HUES6 (cell line): ENCODE results near the gene LITAF.

Experiments used
- H3K27ac ChIP-seq: 2 replicates; pipeline ENCODE4 v1.7.0; 2013; ENCODE audit warnings: low read depth, mild to moderate bottlenecking, low read length, inconsistent platforms
- H3K27me3 ChIP-seq: 2 replicates; pipeline ENCODE4 v1.6.1; 2013; ENCODE audit warnings: low read length; ENCODE audit not compliant: control insufficient read depth, insufficient read depth
- H3K36me3 ChIP-seq: 2 replicates; pipeline ENCODE4 v1.6.1; 2013; ENCODE audit warnings: low read length; ENCODE audit not compliant: control insufficient read depth, insufficient read depth
- H3K4me1 ChIP-seq: 2 replicates; pipeline ENCODE4 v1.6.1; 2013; ENCODE audit warnings: low read length; ENCODE audit not compliant: control insufficient read depth, insufficient read depth
- H3K4me3 ChIP-seq: 2 replicates; pipeline ENCODE4 v1.5.1; 2013; ENCODE audit warnings: low read depth, low read length
- H3K9ac ChIP-seq: one replicate; pipeline ENCODE4 v1.6.1; 2013; ENCODE audit warnings: mild to moderate bottlenecking, low read length
- H3K9me3 ChIP-seq: 2 replicates; pipeline ENCODE4 v1.6.1; 2013; ENCODE audit warnings: low read depth, low read length; ENCODE audit not compliant: control insufficient read depth, insufficient read depth

LITAF gene

DNA sequence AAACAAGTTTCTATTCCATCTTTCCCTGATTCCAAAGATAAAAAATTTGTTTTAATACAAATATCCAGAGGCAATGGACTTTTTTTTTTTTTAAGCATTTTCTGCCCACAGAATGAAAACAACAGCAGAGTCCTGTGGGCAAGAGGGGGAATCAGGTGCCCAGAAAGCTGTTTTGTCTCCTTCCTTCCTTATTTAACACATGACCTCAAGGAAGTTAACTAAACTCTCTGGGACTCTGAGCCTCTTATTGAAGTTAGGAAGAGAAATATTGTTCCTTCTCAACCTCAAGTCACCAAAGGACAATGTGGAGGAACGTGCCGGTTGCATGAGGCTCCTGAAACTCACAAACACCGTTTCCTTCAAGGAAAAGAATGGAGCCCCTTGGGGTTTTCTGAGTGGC is 34.9 kb downstream of the LITAF start:
- H3K36me3 ChIP-seq: peaks cover 91% of the 10 kb centered on the region

DNA sequence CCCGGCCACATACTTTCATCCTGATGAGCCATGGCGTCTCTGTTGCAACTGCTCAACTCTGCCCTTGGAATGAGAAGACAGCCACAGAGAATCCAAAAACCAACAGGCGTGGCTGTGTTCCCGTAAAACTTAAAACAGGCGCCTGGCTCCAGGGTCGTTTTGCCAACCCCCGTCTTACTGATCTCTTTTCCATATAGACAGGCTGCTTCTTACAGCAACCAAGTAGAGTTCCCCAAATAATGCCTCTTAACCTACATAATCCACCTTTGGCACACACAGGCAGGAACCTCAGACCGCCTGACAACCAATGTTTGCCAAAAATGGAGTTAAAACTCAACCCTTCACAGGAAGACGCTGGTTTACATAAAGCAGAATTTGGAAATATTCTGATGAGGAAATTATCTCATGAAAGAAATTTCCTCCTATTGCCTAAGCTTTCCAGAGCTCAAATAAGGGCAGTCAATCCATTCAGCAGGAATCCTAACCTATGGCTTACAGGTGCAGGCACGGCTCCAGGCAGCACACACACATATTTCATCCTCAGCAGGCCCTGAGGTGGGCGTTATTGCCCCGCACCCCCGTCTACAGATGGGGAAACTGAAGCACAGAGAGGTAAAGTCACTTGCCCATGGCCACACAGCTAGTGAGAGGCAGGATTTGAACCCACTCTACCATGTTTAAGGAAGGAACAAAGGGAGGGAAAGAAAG is 35.8 kb downstream of the LITAF start:
- no peaks in the 10 kb centered on the region for H3K27me3 ChIP-seq
- peaks cover 4% of the 10 kb centered on the region; the same call in 1 of the 2 replicates for H3K9me3 ChIP-seq
- H3K27ac ChIP-seq: no peak overlapping the region
- H3K4me3 ChIP-seq: no peak overlapping the region
- peaks cover 82% of the 10 kb centered on the region for H3K36me3 ChIP-seq
- no peaks in the 10 kb centered on the region for H3K4me1 ChIP-seq
- H3K9ac ChIP-seq: no peak overlapping the region

More for the DNA sequence above, 34.9 kb downstream of the LITAF start:
- Histone ChIP-seq H3K4me3 (no peak overlapping the region), H3K9ac (no peak overlapping the region), H3K27me3 (no peaks in the 10 kb centered on the region), H3K4me1 (no peaks in the 10 kb centered on the region), H3K27ac (no peak overlapping the region), H3K9me3 (peaks cover 5% of the 10 kb centered on the region; the same call in 1 of the 2 replicates)

DNA sequence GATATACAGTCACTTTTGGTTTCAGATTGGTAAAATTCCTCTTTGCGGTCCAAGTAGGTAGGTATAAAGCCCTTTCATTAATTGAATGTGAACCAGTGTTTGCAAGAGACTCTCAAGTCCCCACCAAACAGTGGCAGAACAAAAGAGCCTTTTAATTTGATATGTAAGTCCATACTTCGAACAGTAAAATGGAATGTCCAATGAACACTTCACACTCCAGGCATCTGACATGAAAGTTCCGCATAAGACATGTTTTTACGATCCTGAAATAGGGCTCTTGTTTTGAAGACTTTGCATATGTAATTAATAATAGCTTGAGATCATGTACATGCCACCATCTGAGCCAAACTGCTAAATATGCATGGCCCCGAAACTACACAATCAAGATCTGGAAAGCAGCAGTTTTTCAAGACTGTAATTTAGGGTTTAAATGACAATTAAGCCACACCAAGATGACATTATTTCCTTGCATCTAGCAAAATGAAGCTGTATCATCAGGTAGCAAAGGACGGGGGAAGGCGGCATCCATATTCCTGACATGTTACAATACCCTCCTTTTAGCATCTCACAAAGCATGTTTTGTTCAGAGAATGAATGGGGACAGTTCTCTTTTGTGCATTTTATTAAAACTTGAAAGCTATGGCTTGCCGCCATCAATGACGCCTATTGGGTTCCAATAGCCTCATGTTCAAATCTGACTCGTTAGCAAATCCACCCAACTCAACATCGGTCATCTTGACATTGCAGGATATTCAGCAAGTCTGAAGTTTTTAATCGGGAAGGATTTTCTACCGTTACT is 39.4 kb downstream of the LITAF start:
- no peaks in the 10 kb centered on the region for H3K27me3 ChIP-seq
- H3K36me3 ChIP-seq: peaks cover 48% of the 10 kb centered on the region
- H3K27ac ChIP-seq: no peak overlapping the region
- no peak overlapping the region for H3K4me3 ChIP-seq
- H3K9me3 ChIP-seq: no peaks in the 10 kb centered on the region
- no peak overlapping the region for H3K9ac ChIP-seq
- H3K4me1 ChIP-seq: peaks cover 7% of the 10 kb centered on the region; the same call in 1 of the 2 replicates

DNA sequence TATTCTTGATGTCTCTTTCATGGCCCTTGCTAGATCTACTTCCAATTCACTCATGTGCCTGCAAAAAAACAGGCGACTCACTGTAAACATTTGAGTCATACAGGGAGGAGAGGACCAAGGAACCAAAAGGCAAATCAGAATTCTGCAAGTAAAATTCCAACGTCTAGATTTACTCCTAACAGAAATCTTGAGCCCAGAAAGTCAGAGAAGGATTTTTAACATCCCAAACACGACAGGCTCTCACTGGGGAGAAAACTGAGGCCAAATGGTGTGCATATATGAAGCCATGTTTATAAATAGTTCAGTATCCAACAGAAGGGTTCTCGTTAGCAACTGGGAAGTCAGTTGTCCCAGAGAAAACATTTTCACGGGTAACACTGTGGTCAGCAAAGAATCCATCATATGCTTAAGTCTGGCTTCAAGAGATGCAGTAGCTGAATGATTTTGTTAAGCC is 40.1 kb downstream of the LITAF start:
- Histone ChIP-seq H3K27ac (no peak overlapping the region), H3K4me1 (peaks cover 7% of the 10 kb centered on the region; the same call in 1 of the 2 replicates), H3K9ac (no peak overlapping the region), H3K4me3 (no peak overlapping the region), H3K27me3 (no peaks in the 10 kb centered on the region), H3K36me3 (peaks cover 42% of the 10 kb centered on the region), H3K9me3 (no peaks in the 10 kb centered on the region)

DNA sequence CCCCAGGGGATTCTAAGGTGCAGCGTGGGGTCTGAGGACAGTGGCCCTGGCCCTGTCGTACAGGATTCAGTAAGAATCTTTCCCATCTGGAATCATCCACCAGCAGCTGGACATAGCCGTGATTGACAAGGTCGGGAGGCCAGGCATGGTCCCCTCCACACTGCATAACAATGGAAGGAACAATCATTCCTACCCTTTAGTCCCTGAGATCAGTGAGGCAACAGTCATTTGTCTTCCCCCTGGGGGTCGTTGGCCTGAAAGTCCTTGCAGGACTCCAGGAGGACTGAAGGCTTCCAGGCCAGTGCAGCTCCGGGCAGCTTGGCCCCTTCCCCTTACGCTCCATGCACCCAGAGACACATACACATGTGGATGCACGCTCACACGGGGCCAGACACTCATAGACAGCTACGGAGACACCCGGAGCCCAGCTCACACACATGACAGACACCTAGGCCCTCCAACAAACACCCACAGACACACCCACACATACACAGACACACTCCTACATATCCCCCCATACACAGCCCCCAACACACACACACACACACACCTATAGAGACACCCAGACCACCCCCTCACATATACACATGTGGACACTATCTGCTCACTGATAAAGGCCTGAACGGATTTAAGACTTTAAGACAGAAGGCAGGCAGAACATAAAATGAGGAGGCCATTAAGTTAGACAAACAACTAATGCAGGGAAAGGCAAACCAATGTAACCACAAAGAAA is 42.9 kb downstream of the LITAF start:
- peaks cover 14% of the 10 kb centered on the region for H3K36me3 ChIP-seq
- no peak overlapping the region for H3K4me3 ChIP-seq
- no peak overlapping the region for H3K9ac ChIP-seq
- H3K27me3 ChIP-seq: no peaks in the 10 kb centered on the region
- no peak overlapping the region for H3K27ac ChIP-seq
- peaks cover 7% of the 10 kb centered on the region; the same call in 1 of the 2 replicates for H3K4me1 ChIP-seq
- H3K9me3 ChIP-seq: no peaks in the 10 kb centered on the region

DNA sequence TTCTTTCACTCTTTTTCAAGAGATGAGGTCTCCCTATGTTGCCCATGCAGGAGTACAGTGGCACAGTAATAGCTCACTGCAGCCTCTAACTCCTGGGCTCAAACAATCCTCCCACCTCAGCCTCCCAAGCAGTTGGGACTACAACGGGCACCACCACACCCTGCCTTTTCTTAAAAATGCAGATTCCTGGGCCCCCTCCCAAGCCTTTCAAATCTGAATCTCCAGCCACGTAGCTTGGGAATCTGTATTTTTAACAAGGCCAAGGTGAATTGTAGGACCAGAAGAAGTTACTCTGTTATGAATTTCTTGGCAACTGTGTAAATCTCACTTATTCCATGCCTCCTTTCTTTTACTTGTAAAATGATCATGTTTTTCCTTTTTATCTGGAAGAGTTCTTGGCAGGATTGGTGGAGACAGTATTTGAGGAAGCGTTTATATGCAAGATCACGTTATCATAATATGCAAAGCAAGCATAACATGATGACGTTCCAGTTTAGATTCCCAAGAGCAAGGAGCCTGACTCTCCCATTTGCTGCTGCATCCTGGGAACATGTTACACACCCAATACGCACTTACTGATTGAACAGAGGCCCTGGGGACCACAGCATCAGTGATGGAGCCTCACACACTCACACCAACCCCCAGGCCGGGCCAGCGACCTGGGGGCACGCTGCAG is 44.5 kb downstream of the LITAF start:
- Histone ChIP-seq H3K27me3 (no peaks in the 10 kb centered on the region), H3K9ac (no peak overlapping the region), H3K9me3 (no peaks in the 10 kb centered on the region), H3K4me1 (peaks cover 7% of the 10 kb centered on the region; the same call in 1 of the 2 replicates), H3K36me3 (no peaks in the 10 kb centered on the region), H3K27ac (no peak overlapping the region), H3K4me3 (no peak overlapping the region)

DNA sequence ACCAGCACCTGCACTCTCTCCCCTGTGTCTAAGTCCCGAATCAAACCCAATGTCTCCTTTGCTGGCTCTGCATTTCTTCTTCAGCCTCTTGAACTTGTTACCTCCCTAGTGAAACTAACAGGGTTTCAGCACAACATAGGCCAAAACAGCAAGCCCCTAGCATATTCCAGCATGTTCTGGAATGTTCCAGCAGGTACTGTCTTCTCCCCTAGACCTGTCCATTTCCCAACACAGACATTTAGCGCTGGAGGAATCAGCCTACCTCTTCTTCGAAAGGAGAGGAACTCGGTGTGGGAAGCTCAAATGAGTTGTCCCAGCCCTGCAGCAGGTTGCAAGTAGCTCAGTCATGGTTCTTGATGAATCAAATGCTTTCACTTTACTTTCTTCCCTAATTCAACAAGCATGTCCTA is 47.1 kb downstream of the LITAF start:
- Histone ChIP-seq H3K9me3 (no peaks in the 10 kb centered on the region), H3K4me3 (no peak overlapping the region), H3K9ac (no peak overlapping the region), H3K36me3 (no peaks in the 10 kb centered on the region), H3K27ac (no peak overlapping the region), H3K27me3 (no peaks in the 10 kb centered on the region), H3K4me1 (peaks cover 7% of the 10 kb centered on the region; the same call in 1 of the 2 replicates)

DNA sequence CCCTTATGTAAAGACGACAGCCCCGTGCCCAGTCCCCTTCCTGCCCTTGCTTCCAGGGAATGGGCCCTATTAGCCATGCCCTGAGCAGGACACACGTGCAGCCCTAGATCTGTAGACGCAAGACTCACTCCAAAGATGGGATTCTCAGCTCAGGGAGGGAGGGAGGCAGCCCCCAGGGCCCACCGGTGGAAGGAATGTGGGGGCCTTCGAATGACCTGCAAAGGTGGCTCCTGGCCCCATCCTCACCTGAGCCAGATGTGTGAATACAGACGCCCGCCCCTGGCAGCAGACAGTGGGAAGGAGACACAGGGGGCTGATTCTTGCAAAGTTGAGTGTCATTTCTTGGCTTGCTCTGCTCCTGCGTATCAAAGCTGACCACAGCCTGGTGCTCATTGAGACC is 47.8 kb downstream of the LITAF start:
- Histone ChIP-seq H3K9ac (no peak overlapping the region), H3K9me3 (no peaks in the 10 kb centered on the region), H3K27ac (no peak overlapping the region), H3K4me3 (no peak overlapping the region), H3K4me1 (peaks cover 5% of the 10 kb centered on the region; the same call in 1 of the 2 replicates), H3K36me3 (no peaks in the 10 kb centered on the region), H3K27me3 (no peaks in the 10 kb centered on the region)

DNA sequence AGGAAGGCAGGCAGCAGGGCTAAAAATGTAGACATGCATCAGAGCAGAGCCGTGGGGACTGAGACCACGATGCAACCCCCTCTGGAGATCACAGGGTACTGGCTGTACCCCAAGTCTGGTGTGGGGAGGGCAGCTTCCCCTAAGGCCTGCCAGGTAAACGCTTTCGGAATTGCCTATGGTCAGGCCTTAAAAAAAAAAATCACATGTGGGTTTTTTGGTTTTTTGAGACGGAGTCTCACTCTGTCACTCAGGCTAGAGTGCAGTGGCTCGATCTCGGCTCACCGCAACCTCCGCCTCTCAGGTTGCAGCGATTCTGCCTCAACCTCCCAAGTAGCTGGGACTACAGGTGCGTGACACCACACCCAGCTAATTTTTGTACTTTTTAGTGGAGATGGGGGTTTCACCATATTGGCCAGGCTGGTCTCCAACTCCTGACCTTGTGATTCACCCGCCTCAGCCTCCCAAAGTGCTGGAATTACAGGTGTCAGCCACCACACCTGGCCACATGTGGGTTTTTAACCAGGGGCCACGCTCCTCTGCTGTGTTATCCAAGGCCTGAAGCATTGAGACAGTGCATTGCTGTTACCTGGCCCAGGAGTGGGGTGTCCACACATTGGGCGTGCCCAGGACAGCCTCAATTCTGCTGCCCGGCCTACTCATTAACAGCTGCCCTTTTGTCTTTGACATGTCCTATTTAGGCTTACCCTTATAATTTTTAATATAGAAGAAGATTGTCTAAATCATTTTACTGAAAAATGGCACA is 50.4 kb downstream of the LITAF start:
- Histone ChIP-seq H3K9ac (no peak overlapping the region), H3K9me3 (no peaks in the 10 kb centered on the region), H3K27me3 (no peaks in the 10 kb centered on the region), H3K4me1 (no peaks in the 10 kb centered on the region), H3K4me3 (no peak overlapping the region), H3K27ac (no peak overlapping the region), H3K36me3 (no peaks in the 10 kb centered on the region)

DNA sequence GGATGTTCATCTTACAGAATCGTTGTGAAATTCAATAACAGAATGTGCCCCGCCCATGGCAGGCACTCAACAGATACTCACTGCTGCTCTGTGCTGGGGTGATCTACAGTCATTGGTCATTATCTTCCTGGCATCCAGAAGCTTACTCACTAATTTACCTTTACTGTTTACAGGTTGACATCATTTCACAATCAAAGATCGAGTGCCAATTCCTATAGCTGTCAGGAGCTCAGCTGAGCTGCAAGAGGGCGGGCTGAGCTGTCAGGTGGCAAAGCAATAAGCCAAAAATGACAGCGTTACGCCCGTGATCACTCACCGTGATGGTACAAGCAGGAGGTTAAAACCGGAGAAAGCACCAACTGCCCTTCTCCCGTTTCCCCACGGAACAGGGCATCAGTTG is 51.2 kb downstream of the LITAF start:
- no peaks in the 10 kb centered on the region for H3K9me3 ChIP-seq
- no peaks in the 10 kb centered on the region for H3K27me3 ChIP-seq
- H3K4me1 ChIP-seq: no peaks in the 10 kb centered on the region
- no peak overlapping the region for H3K9ac ChIP-seq
- H3K27ac ChIP-seq: no peak overlapping the region
- no peak overlapping the region for H3K4me3 ChIP-seq
- H3K36me3 ChIP-seq: no peaks in the 10 kb centered on the region
